GM23338 (cell line): ENCODE results near the gene TUBB3.

ENCODE experiments used
- EZH2 ChIP-seq: fragments of 200-600 bp; sonication (generic); IDR thresholded peaks from one replicate; pipeline ENCODE4 v1.8.0; 2017; ENCODE audit warnings: antibody characterized with exemption, mild to moderate bottlenecking, low read depth; ENCODE audit not compliant: unreplicated experiment
- EZH2phosphoT487 ChIP-seq: fragments of 200-600 bp; sonication (generic); IDR thresholded peaks from one replicate; pipeline ENCODE4 v1.8.1; 2018; ENCODE audit warnings: antibody characterized with exemption; ENCODE audit not compliant: unreplicated experiment
- POLR2AphosphoS5 ChIP-seq: IDR thresholded peaks from 2 replicates; pipeline ENCODE4 v1.6.1; 2016; ENCODE audit warnings: antibody characterized with exemption, low read depth
- TF ChIP-seq, protein P1 (sequence below): IDR thresholded peaks from one replicate; pipeline ENCODE4 v1.6.1; 2018; ENCODE audit warnings: antibody characterized with exemption; ENCODE audit not compliant: unreplicated experiment
- TF ChIP-seq, protein P2 (sequence below), 2 experiments: fragments of 200-600 bp in 1 of 2; sonication (generic) in 1 of 2; conservative IDR thresholded peaks; 2 replicates each; pipeline versions ENCODE4 v1.5.1 to v1.6.1; 2016 to 2017; ENCODE audit warnings: antibody characterized with exemption in 2 of 2, low read depth in 2 of 2, mild to moderate bottlenecking in 2 of 2, moderate library complexity in 1 of 2

DNA sequence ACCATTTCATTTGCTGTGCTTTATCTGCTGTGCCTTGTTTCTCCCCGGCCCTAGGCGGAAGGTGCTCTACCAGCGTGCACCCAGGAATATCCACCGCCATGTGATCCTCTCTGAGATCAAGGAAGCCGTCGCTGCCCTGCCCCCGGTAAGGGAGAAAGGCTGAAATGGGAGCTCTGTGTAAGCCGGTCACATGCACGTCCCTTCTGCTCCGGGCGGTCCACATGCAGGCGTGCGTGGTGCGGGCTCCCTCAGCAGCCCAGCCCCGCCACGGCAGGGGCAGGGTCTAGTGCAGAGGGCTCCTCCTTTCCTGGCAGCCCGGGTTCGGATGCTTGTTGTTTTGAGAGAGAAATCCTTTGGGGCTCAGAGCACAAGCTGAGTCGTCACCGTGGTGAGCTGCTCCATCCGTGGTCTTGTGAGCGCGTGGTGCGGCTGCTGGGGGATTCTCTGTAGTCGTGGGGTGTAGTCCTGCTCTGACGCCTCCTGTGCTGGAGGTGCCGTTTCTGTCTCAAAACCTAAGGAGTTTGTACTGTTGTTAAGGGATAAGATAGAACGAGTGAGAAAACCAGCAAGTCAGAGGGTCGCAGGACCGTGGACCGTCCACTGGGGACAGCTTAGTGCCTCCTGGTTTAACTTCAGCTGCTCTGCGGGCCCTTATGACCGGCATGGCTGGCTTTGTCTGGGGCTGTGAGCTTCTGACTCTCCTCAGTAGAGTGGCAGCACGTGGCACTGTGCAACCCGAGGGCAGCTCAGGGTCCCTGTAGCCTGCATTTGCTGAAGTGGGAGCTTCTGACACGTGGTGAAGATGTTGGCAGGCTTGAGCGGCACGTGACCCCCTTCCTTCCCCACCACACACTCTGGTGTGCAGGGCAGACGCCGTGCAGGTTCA lies 16.8 kb upstream of the TUBB3 start:
- no peak for TF ChIP-seq POLR2AphosphoS5
- no peak for TF ChIP-seq EZH2
- TF ChIP-seq, protein P1, sequence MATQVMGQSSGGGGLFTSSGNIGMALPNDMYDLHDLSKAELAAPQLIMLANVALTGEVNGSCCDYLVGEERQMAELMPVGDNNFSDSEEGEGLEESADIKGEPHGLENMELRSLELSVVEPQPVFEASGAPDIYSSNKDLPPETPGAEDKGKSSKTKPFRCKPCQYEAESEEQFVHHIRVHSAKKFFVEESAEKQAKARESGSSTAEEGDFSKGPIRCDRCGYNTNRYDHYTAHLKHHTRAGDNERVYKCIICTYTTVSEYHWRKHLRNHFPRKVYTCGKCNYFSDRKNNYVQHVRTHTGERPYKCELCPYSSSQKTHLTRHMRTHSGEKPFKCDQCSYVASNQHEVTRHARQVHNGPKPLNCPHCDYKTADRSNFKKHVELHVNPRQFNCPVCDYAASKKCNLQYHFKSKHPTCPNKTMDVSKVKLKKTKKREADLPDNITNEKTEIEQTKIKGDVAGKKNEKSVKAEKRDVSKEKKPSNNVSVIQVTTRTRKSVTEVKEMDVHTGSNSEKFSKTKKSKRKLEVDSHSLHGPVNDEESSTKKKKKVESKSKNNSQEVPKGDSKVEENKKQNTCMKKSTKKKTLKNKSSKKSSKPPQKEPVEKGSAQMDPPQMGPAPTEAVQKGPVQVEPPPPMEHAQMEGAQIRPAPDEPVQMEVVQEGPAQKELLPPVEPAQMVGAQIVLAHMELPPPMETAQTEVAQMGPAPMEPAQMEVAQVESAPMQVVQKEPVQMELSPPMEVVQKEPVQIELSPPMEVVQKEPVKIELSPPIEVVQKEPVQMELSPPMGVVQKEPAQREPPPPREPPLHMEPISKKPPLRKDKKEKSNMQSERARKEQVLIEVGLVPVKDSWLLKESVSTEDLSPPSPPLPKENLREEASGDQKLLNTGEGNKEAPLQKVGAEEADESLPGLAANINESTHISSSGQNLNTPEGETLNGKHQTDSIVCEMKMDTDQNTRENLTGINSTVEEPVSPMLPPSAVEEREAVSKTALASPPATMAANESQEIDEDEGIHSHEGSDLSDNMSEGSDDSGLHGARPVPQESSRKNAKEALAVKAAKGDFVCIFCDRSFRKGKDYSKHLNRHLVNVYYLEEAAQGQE = no peak
- TF ChIP-seq, protein P2, sequence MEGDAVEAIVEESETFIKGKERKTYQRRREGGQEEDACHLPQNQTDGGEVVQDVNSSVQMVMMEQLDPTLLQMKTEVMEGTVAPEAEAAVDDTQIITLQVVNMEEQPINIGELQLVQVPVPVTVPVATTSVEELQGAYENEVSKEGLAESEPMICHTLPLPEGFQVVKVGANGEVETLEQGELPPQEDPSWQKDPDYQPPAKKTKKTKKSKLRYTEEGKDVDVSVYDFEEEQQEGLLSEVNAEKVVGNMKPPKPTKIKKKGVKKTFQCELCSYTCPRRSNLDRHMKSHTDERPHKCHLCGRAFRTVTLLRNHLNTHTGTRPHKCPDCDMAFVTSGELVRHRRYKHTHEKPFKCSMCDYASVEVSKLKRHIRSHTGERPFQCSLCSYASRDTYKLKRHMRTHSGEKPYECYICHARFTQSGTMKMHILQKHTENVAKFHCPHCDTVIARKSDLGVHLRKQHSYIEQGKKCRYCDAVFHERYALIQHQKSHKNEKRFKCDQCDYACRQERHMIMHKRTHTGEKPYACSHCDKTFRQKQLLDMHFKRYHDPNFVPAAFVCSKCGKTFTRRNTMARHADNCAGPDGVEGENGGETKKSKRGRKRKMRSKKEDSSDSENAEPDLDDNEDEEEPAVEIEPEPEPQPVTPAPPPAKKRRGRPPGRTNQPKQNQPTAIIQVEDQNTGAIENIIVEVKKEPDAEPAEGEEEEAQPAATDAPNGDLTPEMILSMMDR (conservative IDR thresholded peaks at IDR 0.05; ENCODE audit: low read depth in 2 of 2) = no peak
- TF ChIP-seq EZH2phosphoT487 = no peak
